Ramos (cell line): Measurements from ENCODE around the gene MSH5.

Source experiments
- in situ Hi-C: fragments of 300-500 bp; cut with MboI; formaldehyde crosslinking; loops from one replicate; pipeline ENCODE4 v1.14.3; 2022; ENCODE audit warnings: low sequenced_read_pairs; ENCODE audit not compliant: unreplicated experiment

The MSH5 gene

GRCh38 chr6:31750411-31751022 lies 10.7 kb downstream of the MSH5 start:
- in situ Hi-C loops = no loop called here

- in situ Hi-C loops = no loop called here
These were observed 13.0 kb downstream of the MSH5 start for GRCh38 chr6:31752739-31753319.

- in situ Hi-C loops = no loop called here
These were observed 18.5 kb downstream of the MSH5 start for GRCh38 chr6:31758281-31758680.

- in situ Hi-C loops = no loop called here
These were observed 21.0 kb downstream of the MSH5 start for GRCh38 chr6:31760790-31761189.

- in situ Hi-C loops = no loop called here
These were observed 21.5 kb downstream of the MSH5 start for GRCh38 chr6:31761343-31761742.

- in situ Hi-C loops = no loop called here
These were observed 22.6 kb downstream of the MSH5 start, which contains the start of gene SAPCD1 for GRCh38 chr6:31762356-31762755. SAPCD1 (plus strand) TSS chr6:31762656; CDS start chr6:31763055, 399 bp downstream.

GRCh38 chr6:31762878-31763618 lies 23.2 kb downstream of the MSH5 start:
- in situ Hi-C loops = no loop called here

- in situ Hi-C loops = no loop called here
These were observed 23.8 kb downstream of the MSH5 start for GRCh38 chr6:31763619-31763940.

GRCh38 chr6:31764198-31764597 lies 24.4 kb downstream of the MSH5 start:
- in situ Hi-C loops = no loop called here

GRCh38 chr6:31765559-31765909 lies 25.7 kb downstream of the MSH5 start:
- in situ Hi-C loops = no loop called here

GRCh38 chr6:31765910-31766794 lies 26.3 kb downstream of the MSH5 start:
- in situ Hi-C loops = no loop called here

- in situ Hi-C loops = no loop called here
These were observed 27.4 kb downstream of the MSH5 start for GRCh38 chr6:31767096-31767645.

GRCh38 chr6:31768363-31769257 lies 28.8 kb downstream of the MSH5 start:
- in situ Hi-C loops = no loop called here

- in situ Hi-C loops = no loop called here
These were observed 30.0 kb downstream of the MSH5 start for GRCh38 chr6:31769684-31770371.

GRCh38 chr6:31770860-31771259 lies 31.1 kb downstream of the MSH5 start:
- in situ Hi-C loops = no loop called here

GRCh38 chr6:31771992-31772358 lies 32.2 kb downstream of the MSH5 start:
- in situ Hi-C loops = no loop called here

GRCh38 chr6:31775184-31775583 lies 35.4 kb downstream of the MSH5 start:
- in situ Hi-C loops = no loop called here

GRCh38 chr6:31775633-31776484 lies 36.1 kb downstream of the MSH5 start:
- in situ Hi-C loops = no loop called here
